ENCODE data around the gene KCNG2.

Gene KCNG2

GRCh38 chr18:79911344-79912270, 113.9 kb downstream of the KCNG2 start:
- no peaks in the 10 kb centered on the region for H3K27me3 Mint-ChIP-seq
- no peaks in the 10 kb centered on the region for H3K9me3 Mint-ChIP-seq
- ATAC-seq (replicated peaks; ENCODE audit: extremely low read depth, poor library complexity, severe bottlenecking) (no peak), DNase-seq (ENCODE audit: low spot score in 2 of 2) (no peak)
- H3K4me1 Mint-ChIP-seq: peaks cover 38% of the 10 kb centered on the region
- peaks cover 10% of the 10 kb centered on the region for H3K36me3 Mint-ChIP-seq (ENCODE audit: insufficient read depth)
- H3K4me3 Mint-ChIP-seq: no peak overlapping the region
- H3K27ac Mint-ChIP-seq (ENCODE audit: low read depth): no peak overlapping the region

GRCh38 chr18:79912409-79912991, 114.8 kb downstream of the KCNG2 start:
- ATAC-seq (replicated peaks; ENCODE audit: extremely low read depth, poor library complexity, severe bottlenecking) (no peak), DNase-seq (ENCODE audit: low spot score in 2 of 2) (peak in 1 of 2 donors; percentile 8)
- Mint-ChIP-seq H3K27me3 (no peaks in the 10 kb centered on the region), H3K4me3 (no peak overlapping the region), H3K4me1 (peaks cover 38% of the 10 kb centered on the region), H3K27ac (ENCODE audit: low read depth) (no peak overlapping the region), H3K36me3 (ENCODE audit: insufficient read depth) (peaks cover 13% of the 10 kb centered on the region), H3K9me3 (no peaks in the 10 kb centered on the region)

DNA sequence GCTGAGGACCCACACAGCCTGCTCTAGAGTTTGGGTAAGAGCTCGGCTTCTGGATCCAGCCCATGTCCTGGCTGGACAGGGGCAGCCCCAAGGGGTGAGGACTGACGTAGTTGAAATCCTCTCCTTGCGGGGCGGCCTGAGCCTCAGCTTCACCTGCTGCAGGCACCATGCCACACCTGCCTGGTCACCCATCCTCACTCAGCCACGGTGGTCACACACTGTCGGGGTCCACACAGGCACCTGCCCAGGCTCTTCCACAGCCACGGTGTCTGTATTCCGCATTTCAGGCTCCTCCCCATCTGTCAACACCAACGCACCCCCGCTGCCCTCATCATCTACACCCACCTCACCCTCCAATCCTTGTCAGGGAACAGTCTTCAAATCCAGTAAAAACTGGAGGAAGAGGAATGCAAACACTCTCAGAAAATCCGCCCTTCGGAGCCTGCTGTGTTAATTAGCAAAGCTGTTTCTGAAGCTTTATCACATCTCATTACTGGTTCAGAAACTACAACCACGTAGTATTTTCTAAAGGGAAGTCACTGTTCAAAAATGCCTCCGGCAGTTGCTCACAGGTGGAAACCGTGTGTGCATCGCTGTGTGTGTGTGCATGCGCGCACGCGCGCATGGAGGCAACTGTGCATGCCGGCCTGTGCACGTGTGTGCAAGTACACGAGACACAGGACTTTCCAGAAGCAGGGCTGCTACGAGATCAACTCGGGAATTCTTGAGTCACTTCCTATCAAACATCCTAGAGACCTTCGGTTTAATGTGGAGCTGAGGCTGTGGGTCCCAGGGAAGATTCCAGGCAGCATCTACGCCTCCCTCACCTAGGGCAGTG, 115.5 kb downstream of the KCNG2 start:
- Mint-ChIP-seq H3K27ac (ENCODE audit: low read depth) (no peak overlapping the region), H3K27me3 (no peaks in the 10 kb centered on the region), H3K4me1 (peaks cover 38% of the 10 kb centered on the region), H3K36me3 (ENCODE audit: insufficient read depth) (peaks cover 15% of the 10 kb centered on the region), H3K9me3 (no peaks in the 10 kb centered on the region), H3K4me3 (no peak overlapping the region)
- no peak for ATAC-seq (replicated peaks; ENCODE audit: extremely low read depth, poor library complexity, severe bottlenecking)
- DNase-seq (ENCODE audit: low spot score in 2 of 2): no peak

DNA sequence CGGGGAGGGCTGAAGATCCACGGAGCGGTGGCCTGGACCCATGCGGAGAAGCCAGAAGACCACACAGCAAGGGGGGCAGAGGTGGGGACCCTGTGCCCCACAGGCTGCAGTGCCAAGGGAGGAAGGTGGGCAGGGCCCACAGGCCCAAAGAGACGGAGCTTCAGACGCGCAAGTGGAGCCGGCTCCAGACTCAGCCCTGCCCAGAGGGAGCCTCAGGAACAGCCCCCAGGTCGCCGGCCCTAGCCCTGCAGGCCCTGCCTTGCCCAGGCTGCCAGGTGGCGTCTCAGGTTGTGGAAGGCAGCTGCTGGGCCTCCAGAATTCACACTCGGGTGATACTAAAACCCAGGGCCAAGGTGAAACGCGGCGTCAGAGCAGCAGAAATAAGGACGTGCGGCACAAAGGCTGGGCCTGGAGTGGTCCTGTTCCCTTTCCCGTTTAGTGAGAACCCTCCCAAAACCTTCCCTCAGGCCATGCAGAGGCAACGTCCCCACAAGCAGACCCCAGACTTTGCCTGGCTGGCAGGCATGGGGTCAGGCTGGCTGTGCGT, 116.9 kb downstream of the KCNG2 start:
- Mint-ChIP-seq H3K27ac (ENCODE audit: low read depth) (peak overlapping the region; percentile 84), H3K36me3 (ENCODE audit: insufficient read depth) (peaks cover 13% of the 10 kb centered on the region), H3K27me3 (no peaks in the 10 kb centered on the region), H3K4me3 (no peak overlapping the region), H3K9me3 (no peaks in the 10 kb centered on the region), H3K4me1 (peaks cover 33% of the 10 kb centered on the region)
- DNase-seq (ENCODE audit: low spot score in 2 of 2) (peak in 1 of 2 donors; percentile 7), ATAC-seq (replicated peaks; ENCODE audit: extremely low read depth, poor library complexity, severe bottlenecking) (no peak)

DNA sequence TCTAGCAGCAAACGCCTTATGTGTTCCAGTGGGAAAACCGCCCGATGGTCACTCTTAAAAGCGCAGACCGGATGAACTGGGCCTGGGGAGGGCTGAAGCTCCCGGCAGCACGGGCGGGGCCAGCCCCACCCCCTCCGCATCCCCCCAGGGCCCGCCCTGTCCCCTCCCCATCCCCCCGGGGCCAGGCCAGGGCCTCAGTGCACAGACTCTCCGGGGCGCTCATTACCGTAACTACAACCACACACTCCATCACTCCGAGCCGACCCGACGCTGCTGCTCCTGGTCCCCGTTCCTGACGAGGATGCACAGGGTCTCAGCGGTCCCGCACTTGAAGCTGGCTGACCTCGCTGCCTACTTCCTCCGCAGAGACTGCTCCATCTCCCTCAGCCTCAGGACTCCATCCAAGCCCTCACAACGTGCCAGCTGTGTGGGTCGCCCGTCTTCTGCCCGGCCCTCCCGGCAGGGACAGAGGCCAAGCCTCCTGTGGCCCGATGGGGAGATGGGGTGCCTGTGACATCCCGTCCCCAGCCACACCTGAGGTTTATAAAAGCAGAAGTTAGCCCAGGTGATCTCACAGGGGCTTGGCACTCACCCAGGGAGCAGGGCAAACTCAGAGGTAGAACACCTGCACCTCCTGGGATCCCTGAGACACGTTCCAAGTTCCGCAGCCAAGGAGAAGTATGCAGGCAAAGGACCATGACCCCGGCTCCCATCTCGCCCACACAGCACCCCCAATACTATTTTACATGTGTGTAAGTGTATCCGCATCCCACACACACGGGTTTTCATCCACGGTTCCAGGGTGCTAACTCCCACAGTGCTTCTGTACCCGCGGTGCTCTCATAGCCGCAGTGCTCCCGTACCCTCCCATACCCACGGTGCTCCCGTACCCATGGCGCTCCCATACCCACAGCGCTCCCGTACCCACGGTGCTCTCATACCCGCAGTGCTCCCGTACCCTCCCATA, 117.7 kb downstream of the KCNG2 start:
- no peak for ATAC-seq (replicated peaks; ENCODE audit: extremely low read depth, poor library complexity, severe bottlenecking)
- H3K4me1 Mint-ChIP-seq: peaks cover 29% of the 10 kb centered on the region
- H3K36me3 Mint-ChIP-seq (ENCODE audit: insufficient read depth): peaks cover 13% of the 10 kb centered on the region
- H3K27me3 Mint-ChIP-seq: no peaks in the 10 kb centered on the region
- no peak overlapping the region for H3K4me3 Mint-ChIP-seq
- H3K27ac Mint-ChIP-seq (ENCODE audit: low read depth): peak overlapping the region; percentile 57
- no peaks in the 10 kb centered on the region for H3K9me3 Mint-ChIP-seq
- DNase-seq (ENCODE audit: low spot score in 2 of 2): no peak

- no peaks in the 10 kb centered on the region for H3K27me3 Mint-ChIP-seq
- ATAC-seq (replicated peaks; ENCODE audit: extremely low read depth, poor library complexity, severe bottlenecking): no peak
- peaks cover 22% of the 10 kb centered on the region for H3K4me1 Mint-ChIP-seq
- H3K27ac Mint-ChIP-seq (ENCODE audit: low read depth): no peak overlapping the region
- no peak overlapping the region for H3K4me3 Mint-ChIP-seq
- no peak for DNase-seq (ENCODE audit: low spot score in 2 of 2)
- peaks cover 13% of the 10 kb centered on the region for H3K36me3 Mint-ChIP-seq (ENCODE audit: insufficient read depth)
- no peaks in the 10 kb centered on the region for H3K9me3 Mint-ChIP-seq
Measured at GRCh38 chr18:79916128-79916494, 118.4 kb downstream of the KCNG2 start.

- DNase-seq (ENCODE audit: low spot score in 2 of 2) (no peak), ATAC-seq (replicated peaks; ENCODE audit: extremely low read depth, poor library complexity, severe bottlenecking) (no peak)
- Mint-ChIP-seq H3K27ac (ENCODE audit: low read depth) (no peak overlapping the region), H3K9me3 (no peaks in the 10 kb centered on the region), H3K4me3 (no peak overlapping the region), H3K4me1 (peaks cover 22% of the 10 kb centered on the region), H3K36me3 (ENCODE audit: insufficient read depth) (peaks cover 13% of the 10 kb centered on the region), H3K27me3 (no peaks in the 10 kb centered on the region)
Measured at GRCh38 chr18:79916546-79917168, 118.9 kb downstream of the KCNG2 start.

DNA sequence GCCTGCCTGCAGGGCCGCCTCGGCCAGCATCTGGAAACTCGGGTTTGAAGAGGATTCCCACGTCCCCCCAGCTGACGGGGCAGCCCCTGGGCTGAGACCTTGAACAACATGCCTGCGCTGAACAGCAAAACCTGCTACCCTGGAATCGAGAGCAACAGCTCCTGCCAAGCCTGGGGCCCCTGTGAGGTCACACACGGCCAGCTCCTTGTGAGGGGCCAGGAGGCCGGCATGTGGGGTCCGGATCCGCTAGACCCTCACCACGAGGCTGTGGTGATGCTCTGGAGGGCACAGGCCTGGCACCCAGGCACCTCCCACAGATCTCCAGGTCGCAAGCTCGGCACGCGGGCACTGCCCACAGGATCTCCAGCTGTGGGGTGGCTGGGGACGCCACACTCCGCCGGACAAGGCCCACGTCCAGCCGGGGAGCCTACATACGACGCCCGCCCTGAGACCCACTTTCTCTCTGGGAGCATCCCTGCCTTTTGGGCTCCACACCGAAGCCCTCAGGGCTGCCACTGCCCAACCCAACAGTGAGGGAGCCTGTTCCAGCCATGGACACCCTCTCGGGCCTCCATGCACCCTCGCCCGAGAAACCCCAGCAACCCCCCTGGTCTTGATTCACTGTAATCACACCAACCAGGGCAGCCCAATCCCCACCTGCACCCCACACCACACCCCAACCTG, 119.6 kb downstream of the KCNG2 start:
- ATAC-seq (replicated peaks; ENCODE audit: extremely low read depth, poor library complexity, severe bottlenecking) (no peak), DNase-seq (ENCODE audit: low spot score in 2 of 2) (peak in 1 of 2 donors; percentile 8)
- H3K27me3 Mint-ChIP-seq: no peaks in the 10 kb centered on the region
- H3K4me3 Mint-ChIP-seq: no peak overlapping the region
- peaks cover 13% of the 10 kb centered on the region for H3K36me3 Mint-ChIP-seq (ENCODE audit: insufficient read depth)
- H3K4me1 Mint-ChIP-seq: peaks cover 22% of the 10 kb centered on the region
- no peaks in the 10 kb centered on the region for H3K9me3 Mint-ChIP-seq
- H3K27ac Mint-ChIP-seq (ENCODE audit: low read depth): peak overlapping the region; percentile 46

GRCh38 chr18:79917853-79918614, 120.3 kb downstream of the KCNG2 start:
- no peak for DNase-seq (ENCODE audit: low spot score in 2 of 2)
- H3K4me3 Mint-ChIP-seq: no peak overlapping the region
- no peaks in the 10 kb centered on the region for H3K27me3 Mint-ChIP-seq
- no peak for ATAC-seq (replicated peaks; ENCODE audit: extremely low read depth, poor library complexity, severe bottlenecking)
- peaks cover 17% of the 10 kb centered on the region for H3K36me3 Mint-ChIP-seq (ENCODE audit: insufficient read depth)
- H3K9me3 Mint-ChIP-seq: no peaks in the 10 kb centered on the region
- peak overlapping the region; percentile 46 for H3K27ac Mint-ChIP-seq (ENCODE audit: low read depth)
- H3K4me1 Mint-ChIP-seq: peaks cover 20% of the 10 kb centered on the region

- DNase-seq (ENCODE audit: low spot score in 2 of 2) (no peak), ATAC-seq (replicated peaks; ENCODE audit: extremely low read depth, poor library complexity, severe bottlenecking) (no peak)
- H3K4me3 Mint-ChIP-seq: no peak overlapping the region
- H3K27ac Mint-ChIP-seq (ENCODE audit: low read depth): no peak overlapping the region
- H3K9me3 Mint-ChIP-seq: no peaks in the 10 kb centered on the region
- H3K27me3 Mint-ChIP-seq: no peaks in the 10 kb centered on the region
- peaks cover 15% of the 10 kb centered on the region for H3K4me1 Mint-ChIP-seq
- peaks cover 21% of the 10 kb centered on the region for H3K36me3 Mint-ChIP-seq (ENCODE audit: insufficient read depth)
Measured at GRCh38 chr18:79918615-79919011, 120.9 kb downstream of the KCNG2 start.
